ENCODE data around the gene MNX1. TPM values are rescaled to one million over a fixed set of nuclear protein-coding genes. Genes with fewer than 3 reads are reported as not detected.

The MNX1 gene
- total and polyA plus RNA-seq, 10 of the 15 experiments (the other 5 are each of a cell fraction or from before 2014, with no cell fraction given): 0.22 to 2.7 (median 1.3) TPM; not detected in 1

- 31% methylated on average over 30 of the region's 30 CpGs for WGBS (ENCODE audit: insufficient coverage, insufficient replicate concordance, low lambda C conversion rate, missing lambda C conversion rate)
- ChIA-PET POLR2A (no interaction called here), CTCF (no interaction called here), RAD21 (ENCODE audit: unreplicated experiment) (no interaction called here), SMC1A (ENCODE audit: uncharacterized antibody, unreplicated experiment) (interaction anchor here (2.0 kb wide), 1 partner anchor 14 kb away, joined by 6 read pairs; no protein-coding TSS in a partner anchor)
- peaks cover 19 to 25% of the 10 kb centered on the region in 2 experiments for H3K27me3 ChIP-seq (replicated peaks in 1 of 2; ENCODE audit: control insufficient read depth in 2 of 2, insufficient read depth in 2 of 2, low read length in 1 of 2)
- FAIRE-seq (no peak), DNase-seq (ENCODE audit: low read depth, low spot score) (no peak), ATAC-seq (no peak)
- in situ Hi-C loops (cut with MboI): no loop called here
- peaks cover 10% of the 10 kb centered on the region for H3K4me1 ChIP-seq (ENCODE audit: control insufficient read depth, insufficient read depth, low read length)
- BruUV-seq (replicated peaks): no TSS peak
- H3K27ac ChIP-seq (ENCODE audit: control insufficient read depth, insufficient read depth): no peak overlapping the region
- no peaks in the 10 kb centered on the region for H3K79me2 ChIP-seq (ENCODE audit: control insufficient read depth, insufficient read depth, low read length)
- H3K9me3 ChIP-seq (replicated peaks; ENCODE audit: control insufficient read depth, insufficient read depth, low read length): no peaks in the 10 kb centered on the region; the same call in 2 of the 3 replicates
- H4K20me1 ChIP-seq (ENCODE audit: control insufficient read depth, insufficient read depth): no peaks in the 10 kb centered on the region
- TF ChIP-seq EZH2 (IDR thresholded peaks at IDR 0.05; ENCODE audit: borderline replicate concordance, control insufficient read depth, low read depth, low read length) (peak; percentile 72; the same call in 1 of the 2 replicates), MEF2A (IDR thresholded peaks at IDR 0.05; ENCODE audit: insufficient read depth, low read depth, low read length) (no peak)
- no peak overlapping the region for H3K4me3 ChIP-seq
- intact Hi-C loops (cut with micrococcal nuclease; ENCODE audit: unreplicated experiment): no loop called here
- H3K4me2 ChIP-seq (ENCODE audit: control insufficient read depth, insufficient read depth): no peak overlapping the region
- no peak overlapping the region for H3K9ac ChIP-seq (ENCODE audit: control insufficient read depth, insufficient read depth, low read length)
- H2AFZ ChIP-seq (ENCODE audit: control insufficient read depth, low read depth, low read length): no peak overlapping the region
- H3K36me3 ChIP-seq (ENCODE audit: control insufficient read depth in 2 of 2, insufficient read depth in 2 of 2, low read length in 1 of 2): no peaks in the 10 kb centered on the region
Measured at GRCh38 chr7:157021871-157022680, 11.6 kb upstream of the MNX1 start.

- RAD21 ChIA-PET (ENCODE audit: unreplicated experiment): no interaction called here
- BruUV-seq (replicated peaks): no TSS peak
- peaks cover 19 to 25% of the 10 kb centered on the region in 2 experiments for H3K27me3 ChIP-seq (replicated peaks in 1 of 2; ENCODE audit: control insufficient read depth in 2 of 2, insufficient read depth in 2 of 2, low read length in 1 of 2)
- no peak overlapping the region for H3K9ac ChIP-seq (ENCODE audit: control insufficient read depth, insufficient read depth, low read length)
- no peak overlapping the region for H3K4me2 ChIP-seq (ENCODE audit: control insufficient read depth, insufficient read depth)
- H3K36me3 ChIP-seq (ENCODE audit: control insufficient read depth in 2 of 2, insufficient read depth in 2 of 2, low read length in 1 of 2): no peaks in the 10 kb centered on the region
- H3K27ac ChIP-seq (ENCODE audit: control insufficient read depth, insufficient read depth): no peak overlapping the region
- H3K4me1 ChIP-seq (ENCODE audit: control insufficient read depth, insufficient read depth, low read length): peaks cover 18% of the 10 kb centered on the region
- POLR2A ChIA-PET: no interaction called here
- DNase-seq (ENCODE audit: low read depth, low spot score): no peak
- no peak overlapping the region for H3K4me3 ChIP-seq
- no peak overlapping the region for H2AFZ ChIP-seq (ENCODE audit: control insufficient read depth, low read depth, low read length)
- intact Hi-C loops (cut with micrococcal nuclease; ENCODE audit: unreplicated experiment): no loop called here
- in situ Hi-C loops (cut with MboI): no loop called here
- TF ChIP-seq ZNF687 (IDR thresholded peaks at IDR 0.05): no peak
- no peak for TF ChIP-seq NR2C1 (IDR thresholded peaks at IDR 0.05)
- no peak for TF ChIP-seq CBX3 (IDR thresholded peaks at IDR 0.05; ENCODE audit: borderline replicate concordance, low read depth)
- TF ChIP-seq SUZ12 (IDR thresholded peaks at IDR 0.05; ENCODE audit: unreplicated experiment): peak; percentile 43
- no peaks in the 10 kb centered on the region for H4K20me1 ChIP-seq (ENCODE audit: control insufficient read depth, insufficient read depth)
- no peaks in the 10 kb centered on the region; the same call in 2 of the 3 replicates for H3K9me3 ChIP-seq (replicated peaks; ENCODE audit: control insufficient read depth, insufficient read depth, low read length)
- 49% methylated on average over 65 of the region's 84 CpGs for WGBS (ENCODE audit: insufficient coverage, insufficient replicate concordance, low lambda C conversion rate, missing lambda C conversion rate)
- SMC1A ChIA-PET (ENCODE audit: uncharacterized antibody, unreplicated experiment): no interaction called here
- H3K79me2 ChIP-seq (ENCODE audit: control insufficient read depth, insufficient read depth, low read length): no peaks in the 10 kb centered on the region
- CTCF ChIA-PET: interaction anchor here (0.9 kb wide), 1 partner anchor 13 kb away, joined by 3 read pairs; no protein-coding TSS in a partner anchor
- no peak for ATAC-seq
- FAIRE-seq: no peak
Measured at GRCh38 chr7:157021071-157021870, 10.8 kb upstream of the MNX1 start.
